HG02884 (cell line): ENCODE data around the gene SLC22A31.

Experiments
- ATAC-seq: cut with Tn5 transposase; IDR thresholded peaks from one replicate; pipeline ENCODE4 v1.9.1; 2021; ENCODE audit warnings: mild to moderate bottlenecking, moderate library complexity; ENCODE audit not compliant: unreplicated experiment

SLC22A31 gene

GRCh38 chr16:89217138-89217387 lies 16.7 kb upstream of the SLC22A31 start:
- no peak for ATAC-seq

GRCh38 chr16:89216315-89217137 lies 16.2 kb upstream of the SLC22A31 start:
- no peak for ATAC-seq

- ATAC-seq = no peak
These were observed 10.7 kb upstream of the SLC22A31 start for GRCh38 chr16:89210904-89211515.

GRCh38 chr16:89210165-89210903 lies 10.0 kb upstream of the SLC22A31 start:
- no peak for ATAC-seq

- ATAC-seq = no peak
These were observed 9.2 kb upstream of the SLC22A31 start for GRCh38 chr16:89209522-89210044.

GRCh38 chr16:89207993-89208392 lies 7.7 kb upstream of the SLC22A31 start:
- ATAC-seq = no peak

GRCh38 chr16:89202422-89203215 lies 2.3 kb upstream of the SLC22A31 start:
- no peak for ATAC-seq

- no peak for ATAC-seq
These were observed 1.4 kb upstream of the SLC22A31 start for GRCh38 chr16:89201439-89202377.

- no peak for ATAC-seq
These were observed 594 bp upstream of the SLC22A31 start for GRCh38 chr16:89200850-89201411.

- ATAC-seq = no peak
These were observed 855 bp downstream of the SLC22A31 start for GRCh38 chr16:89199241-89200123.

- ATAC-seq = no peak
These were observed 1.7 kb downstream of the SLC22A31 start for GRCh38 chr16:89198417-89199240.

GRCh38 chr16:89197633-89198416 lies 2.5 kb downstream of the SLC22A31 start:
- no peak for ATAC-seq

GRCh38 chr16:89197033-89197632 lies 3.2 kb downstream of the SLC22A31 start:
- no peak for ATAC-seq

- ATAC-seq = no peak
These were observed 4.7 kb downstream of the SLC22A31 start for GRCh38 chr16:89195521-89196171.

GRCh38 chr16:89194340-89195311 lies 5.7 kb downstream of the SLC22A31 start:
- ATAC-seq = no peak
